Aorta (tissue), 5 donors: ENCODE measurements around the gene CD34. TPM values are rescaled to one million over a fixed set of nuclear protein-coding genes. Genes with fewer than 3 reads are reported as not detected.

Source experiments
- ATAC-seq: fragments of 200-7000 bp; cut with Tn5 transposase; one replicate; pipeline ENCODE4 v1.9.1; 2022; ENCODE audit warnings: moderate library complexity; ENCODE audit not compliant: low FRiP score
- DNase-seq, 2 donors: peaks; one replicate each; pipeline ENCODE4 v3.0.0-alpha.2; 2020
- H3K27ac ChIP-seq, 2 donors: one replicate each; pipeline ENCODE4 v1.5.1; 2013; ENCODE audit warnings: low read length in 2 of 2, mild to moderate bottlenecking in 2 of 2, moderate library complexity in 2 of 2, control low read depth in 1 of 2, inconsistent platforms in 1 of 2, low read depth in 1 of 2
- H3K27me3 ChIP-seq, 2 donors: one replicate each; pipeline ENCODE4 v1.6.1; 2013; ENCODE audit warnings: control low read depth in 1 of 2, low read length in 1 of 2, mild to moderate bottlenecking in 1 of 2, moderate library complexity in 1 of 2; ENCODE audit not compliant: insufficient read depth in 2 of 2, control insufficient read depth in 1 of 2
- H3K36me3 ChIP-seq, 2 donors: one replicate each; pipeline ENCODE4 v1.6.1; 2013; ENCODE audit warnings: control low read depth in 1 of 2, low read length in 1 of 2, mild to moderate bottlenecking in 1 of 2; ENCODE audit not compliant: insufficient read depth in 2 of 2, control insufficient read depth in 1 of 2
- H3K4me1 ChIP-seq, 2 donors: one replicate each; pipeline ENCODE4 v1.6.1; 2013; ENCODE audit warnings: low read length in 2 of 2, control low read depth in 1 of 2, mild to moderate bottlenecking in 1 of 2, moderate library complexity in 1 of 2; ENCODE audit not compliant: insufficient read depth in 2 of 2, control insufficient read depth in 1 of 2
- H3K4me3 ChIP-seq, 2 donors: one replicate each; pipeline ENCODE4 v1.5.1; 2013; ENCODE audit warnings: low read length in 2 of 2, control low read depth in 1 of 2, mild to moderate bottlenecking in 1 of 2
- H3K9me3 ChIP-seq: one replicate; pipeline ENCODE4 v1.6.1; 2013; ENCODE audit warnings: mild to moderate bottlenecking, low read length; ENCODE audit not compliant: control insufficient read depth
- WGBS, 2 donors: extraction: QIAGEN DNeasy Blood & Tissue Kit; methylation state at CpG; one replicate each; pipeline ENCODE4 v1.1.7; 2013; 5-methylcytosine and 5-hydroxymethylcytosine counted together
- intact Hi-C, 2 donors: fragments of 100-400 bp; cut with DNase I; formaldehyde crosslinking; loops; one replicate each; pipeline versions ENCODE4 v1.14.2 to v1.15.0; 2022
- polyA plus RNA-seq, 2 donors: library from polyadenylated mRNA; stranded (reverse); fragments of 200-250 nt; gene quantifications; one replicate each; pipeline ENCODE4 v1.2.3, GENCODE V29; 2013
- total RNA-seq, 2 donors: library from RNA; stranded (reverse); fragmentation: NEBNext Ultra II Directional; extraction: Animal tissue kit (Norgen Biotek cat#: 25700); gene quantifications; one replicate each; pipeline ENCODE4 v1.2.1, GENCODE V29; 2021
- donor health status: healthy with polysubstance abuse.
- donor health status: Bipolar disorder and iron deficiency.
- donor health status: DM: no; HTN: no; CAD: no.
- donor health status: DM: no; HTN: no; CAD: no.
- donor health status: DM: yes; HTN: yes; CAD: no.

Gene CD34
- total and polyA plus RNA-seq, 4 donors = 10.5 to 195 (median 39.0) TPM

GRCh38 chr1:207911856-207912760, 1.2 kb upstream of the CD34 start:
- DNase-seq (no peak), ATAC-seq (no peak)
- intact Hi-C loops = no loop called here
- Histone ChIP-seq H3K4me3 (no peak overlapping the region), H3K27me3 (no peaks in the 10 kb centered on the region), H3K27ac (no peak overlapping the region), H3K36me3 (no peaks in the 10 kb centered on the region), H3K9me3 (no peaks in the 10 kb centered on the region), H3K4me1 (no peaks in the 10 kb centered on the region)
- WGBS, 2 donors = 67 to 79% methylated on average over 8 of the region's 8 CpGs

- no peaks in the 10 kb centered on the region for H3K36me3 ChIP-seq
- H3K4me3 ChIP-seq = no peak overlapping the region
- DNase-seq (no peak), ATAC-seq (no peak)
- intact Hi-C loops = no loop called here
- H3K9me3 ChIP-seq = no peaks in the 10 kb centered on the region
- no peaks in the 10 kb centered on the region for H3K27me3 ChIP-seq
- no peak overlapping the region for H3K27ac ChIP-seq
- 91 to 95% methylated on average over 4 of the region's 4 CpGs for WGBS, 2 donors
- H3K4me1 ChIP-seq = no peaks in the 10 kb centered on the region
These were observed 1.2 kb downstream of the CD34 start for GRCh38 chr1:207909687-207910086.

GRCh38 chr1:207908107-207908734, 2.7 kb downstream of the CD34 start:
- intact Hi-C loops = no loop called here
- DNase-seq (no peak), ATAC-seq (peak; percentile 55)
- WGBS, 2 donors = 28 to 47% methylated on average over 7 of the region's 7 CpGs
- no peaks in the 10 kb centered on the region for H3K4me1 ChIP-seq
- H3K27ac ChIP-seq = peak overlapping the region; percentile 33 to 83
- no peaks in the 10 kb centered on the region for H3K27me3 ChIP-seq
- no peak overlapping the region for H3K4me3 ChIP-seq
- no peaks in the 10 kb centered on the region for H3K9me3 ChIP-seq
- no peaks in the 10 kb centered on the region for H3K36me3 ChIP-seq

GRCh38 chr1:207904391-207904790, 6.5 kb downstream of the CD34 start:
- Histone ChIP-seq H3K4me3 (no peak overlapping the region), H3K9me3 (no peaks in the 10 kb centered on the region), H3K4me1 (no peaks in the 10 kb centered on the region), H3K27ac (no peak overlapping the region), H3K27me3 (no peaks in the 10 kb centered on the region), H3K36me3 (no peaks in the 10 kb centered on the region)
- no peak for ATAC-seq
- DNase-seq = no peak
- WGBS, 2 donors = 90 to 97% methylated on average over 1 of the region's 1 CpG
- intact Hi-C loops = no loop called here

GRCh38 chr1:207903767-207904166, 7.2 kb downstream of the CD34 start:
- no peaks in the 10 kb centered on the region for H3K36me3 ChIP-seq
- 81 to 87% methylated on average over 3 of the region's 3 CpGs for WGBS, 2 donors
- DNase-seq (no peak), ATAC-seq (no peak)
- no peaks in the 10 kb centered on the region for H3K9me3 ChIP-seq
- H3K4me3 ChIP-seq = no peak overlapping the region
- H3K27ac ChIP-seq = no peak overlapping the region
- intact Hi-C loops = no loop called here
- H3K27me3 ChIP-seq = no peaks in the 10 kb centered on the region
- H3K4me1 ChIP-seq = no peaks in the 10 kb centered on the region

- Histone ChIP-seq H3K27ac (no peak overlapping the region), H3K4me3 (no peak overlapping the region), H3K36me3 (no peaks in the 10 kb centered on the region), H3K27me3 (no peaks in the 10 kb centered on the region), H3K9me3 (no peaks in the 10 kb centered on the region), H3K4me1 (no peaks in the 10 kb centered on the region)
- DNase-seq (no peak), ATAC-seq (no peak)
- intact Hi-C loops = no loop called here
- 89 to 91% methylated on average over 2 of the region's 2 CpGs for WGBS, 2 donors
These were observed 7.9 kb downstream of the CD34 start for GRCh38 chr1:207903053-207903452.

- Histone ChIP-seq H3K4me3 (no peak overlapping the region), H3K4me1 (no peaks in the 10 kb centered on the region), H3K9me3 (no peaks in the 10 kb centered on the region), H3K27me3 (no peaks in the 10 kb centered on the region), H3K36me3 (no peaks in the 10 kb centered on the region), H3K27ac (no peak overlapping the region)
- 81 to 84% methylated on average over 5 of the region's 5 CpGs for WGBS, 2 donors
- no peak for DNase-seq
- intact Hi-C loops = no loop called here
- ATAC-seq = no peak
These were observed 8.4 kb downstream of the CD34 start for GRCh38 chr1:207902566-207902965.

GRCh38 chr1:207901041-207901653, 9.8 kb downstream of the CD34 start:
- Histone ChIP-seq H3K4me3 (no peak overlapping the region), H3K36me3 (no peaks in the 10 kb centered on the region), H3K9me3 (no peaks in the 10 kb centered on the region), H3K27ac (no peak overlapping the region), H3K27me3 (no peaks in the 10 kb centered on the region), H3K4me1 (no peaks in the 10 kb centered on the region)
- DNase-seq = no peak
- WGBS, 2 donors = 96 to 100% methylated on average over 2 of the region's 2 CpGs
- intact Hi-C loops = no loop called here
- no peak for ATAC-seq
